Neural cell (in vitro differentiated cells): ENCODE measurements around the gene NPHP4. TPM values are rescaled to one million over a fixed set of nuclear protein-coding genes. Genes with fewer than 3 reads are reported as not detected.

Source experiments
- H2AFZ ChIP-seq: fragments of 200-600, 300-800 bp; sonication (generic), shearing (Covaris generic); 2 replicates; pipeline ENCODE4 v1.6.0; 2014; ENCODE audit warnings: low read depth, mild to moderate bottlenecking, antibody characterized with exemption, low read length, moderate library complexity
- H3F3A ChIP-seq: fragments of 200-600 bp; shearing (Covaris generic); 2 replicates; pipeline ENCODE4 v1.6.1; 2016; ENCODE audit warnings: mild to moderate bottlenecking, moderate library complexity, mixed read lengths, antibody characterized with exemption, low read length; ENCODE audit not compliant: insufficient read depth, poor library complexity, severe bottlenecking
- H3K27ac ChIP-seq: fragments of 200-600, 300-800 bp; sonication (generic), shearing (Covaris generic); 2 replicates; pipeline ENCODE4 v1.5.1; 2014; ENCODE audit warnings: mild to moderate bottlenecking, low read length, moderate library complexity
- H3K27me3 ChIP-seq: fragments of 300-800, 200-600 bp; sonication (generic), shearing (Covaris generic); 2 replicates; pipeline ENCODE4 v1.6.0; 2014; ENCODE audit warnings: mild to moderate bottlenecking, low read depth, low read length, moderate library complexity; ENCODE audit not compliant: insufficient read depth
- H3K36me3 ChIP-seq: fragments of 300-800, 200-600 bp; sonication (generic), shearing (Covaris generic); 2 replicates; pipeline ENCODE4 v1.5.1; 2014; ENCODE audit warnings: mild to moderate bottlenecking, antibody characterized with exemption, low read length, moderate library complexity; ENCODE audit not compliant: insufficient read depth
- H3K4me2 ChIP-seq: fragments of 300-800, 200-600 bp; sonication (generic), shearing (Covaris generic); 2 replicates; pipeline ENCODE4 v1.6.0; 2014; ENCODE audit warnings: mild to moderate bottlenecking, low read length
- H3K4me3 ChIP-seq: fragments of 300-800, 200-600 bp; sonication (generic), shearing (Covaris generic); 2 replicates; pipeline ENCODE4 v1.5.1; 2014; ENCODE audit warnings: mild to moderate bottlenecking, low read length, moderate library complexity
- H3K79me2 ChIP-seq: fragments of 200-600 bp; shearing (Covaris generic); replicated peaks from 2 replicates; pipeline ENCODE4 v1.6.0; 2014; ENCODE audit warnings: mild to moderate bottlenecking, low read length, moderate library complexity; ENCODE audit not compliant: insufficient read depth
- H3K9ac ChIP-seq: fragments of 300-800, 200-600 bp; sonication (generic), shearing (Covaris generic); 2 replicates; pipeline ENCODE4 v1.6.1; 2016; ENCODE audit warnings: mild to moderate bottlenecking, low read length, mixed read lengths
- H3K9me2 ChIP-seq: fragments of 200-600 bp; shearing (Covaris generic); 2 replicates; pipeline ENCODE4 v1.6.1; 2016; ENCODE audit warnings: mild to moderate bottlenecking, low read length, mixed read lengths; ENCODE audit not compliant: insufficient read depth
- H3K9me3 ChIP-seq: fragments of 200-600, 300-800 bp; sonication (generic), shearing (Covaris generic); 2 replicates; pipeline ENCODE4 v1.6.1; 2016; ENCODE audit warnings: mild to moderate bottlenecking, mixed run types, low read length, moderate library complexity, mixed read lengths
- H4K20me1 ChIP-seq: fragments of 200-600 bp; shearing (Covaris generic); 2 replicates; pipeline ENCODE4 v1.6.1; 2016; ENCODE audit warnings: mild to moderate bottlenecking, mixed run types; ENCODE audit not compliant: insufficient read depth
- CTCF ChIP-seq: fragments of 450-650 bp; IDR thresholded peaks from 2 replicates; pipeline ENCODE4 v1.5.1; 2014; ENCODE audit warnings: antibody characterized with exemption, mild to moderate bottlenecking, moderate library complexity; ENCODE audit not compliant: poor library complexity, severe bottlenecking
- EP300 ChIP-seq: fragments of 450-650 bp; conservative IDR thresholded peaks from 2 replicates; pipeline ENCODE4 v1.6.1; 2014; ENCODE audit warnings: antibody characterized with exemption, mild to moderate bottlenecking, moderate library complexity; ENCODE audit not compliant: poor library complexity, severe bottlenecking
- EZH2 ChIP-seq: fragments of 200-600, 300-800 bp; shearing (Covaris generic), sonication (generic); IDR thresholded peaks from 2 replicates; pipeline ENCODE4 v1.6.1; 2014; ENCODE audit warnings: antibody characterized with exemption, low read length, borderline replicate concordance, mild to moderate bottlenecking; ENCODE audit not compliant: insufficient read depth, poor library complexity, severe bottlenecking
- MXI1 ChIP-seq: fragments of 450-650 bp; conservative IDR thresholded peaks from 2 replicates; pipeline ENCODE4 v1.6.1; 2014; ENCODE audit warnings: antibody characterized with exemption, mild to moderate bottlenecking; ENCODE audit not compliant: poor library complexity, severe bottlenecking
- POLR2AphosphoS5 ChIP-seq: IDR thresholded peaks from 2 replicates; pipeline ENCODE4 v1.6.1; 2012
- RAD21 ChIP-seq: fragments of 450-650 bp; conservative IDR thresholded peaks from 2 replicates; pipeline ENCODE4 v1.6.1; 2014; ENCODE audit warnings: antibody characterized with exemption, mild to moderate bottlenecking, moderate library complexity
- REST ChIP-seq: IDR thresholded peaks from 2 replicates; pipeline ENCODE4 v1.6.1; 2012; ENCODE audit warnings: borderline replicate concordance
- SMC3 ChIP-seq: fragments of 450-650 bp; conservative IDR thresholded peaks from 2 replicates; pipeline ENCODE4 v1.6.1; 2014; ENCODE audit warnings: antibody characterized with exemption, mild to moderate bottlenecking, moderate library complexity; ENCODE audit not compliant: poor library complexity
- TAF1 ChIP-seq: IDR thresholded peaks from 2 replicates; pipeline ENCODE4 v1.6.1; 2012; ENCODE audit warnings: low read depth
- polyA plus RNA-seq: library from polyadenylated mRNA; depleted of rRNA; stranded (reverse); fragments of >200 nt; gene quantifications from 2 replicates; pipeline ENCODE4 v1.2.3, GENCODE V29; 2014

The NPHP4 gene
- polyA plus RNA-seq, 1 donor from 2014 or later = 17.1 TPM

DNA sequence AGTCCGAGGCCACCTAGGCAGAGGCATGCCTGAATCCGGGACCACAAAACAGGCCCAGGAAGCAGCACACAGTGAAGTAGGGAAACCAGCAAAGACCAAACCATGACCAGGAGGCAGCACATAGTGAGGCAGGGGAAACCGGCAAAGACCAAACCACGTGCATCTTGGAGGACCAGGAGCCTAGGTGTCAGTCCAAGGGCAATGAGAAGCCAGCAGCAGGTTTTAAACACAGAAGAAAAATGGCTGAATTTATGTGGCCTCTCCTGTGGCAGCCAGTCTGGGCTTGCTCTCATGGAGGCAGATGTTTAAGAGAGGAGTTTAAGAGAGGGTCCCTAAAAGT lies 42.5 kb downstream of the NPHP4 start:
- Histone ChIP-seq H3K79me2 (no peaks in the 10 kb centered on the region), H3F3A (no peaks in the 10 kb centered on the region), H3K4me3 (no peak overlapping the region), H3K36me3 (no peaks in the 10 kb centered on the region), H3K27me3 (no peaks in the 10 kb centered on the region), H3K9ac (no peak overlapping the region), H4K20me1 (no peaks in the 10 kb centered on the region), H3K9me3 (no peaks in the 10 kb centered on the region), H2AFZ (no peak overlapping the region), H3K9me2 (no peaks in the 10 kb centered on the region), H3K4me2 (no peak overlapping the region), H3K27ac (no peak overlapping the region)
- TF ChIP-seq EP300 (no peak), EZH2 (no peak), SMC3 (no peak), RAD21 (no peak), MXI1 (no peak), TAF1 (no peak), CTCF (no peak), POLR2AphosphoS5 (no peak), REST (no peak)

- H3K79me2 ChIP-seq = no peaks in the 10 kb centered on the region
- no peaks in the 10 kb centered on the region for H3K36me3 ChIP-seq
- H4K20me1 ChIP-seq = no peaks in the 10 kb centered on the region
- no peaks in the 10 kb centered on the region for H3F3A ChIP-seq
- no peaks in the 10 kb centered on the region for H3K9me3 ChIP-seq
- H3K4me2 ChIP-seq = no peak overlapping the region
- H3K27me3 ChIP-seq = no peaks in the 10 kb centered on the region
- no peak overlapping the region for H3K4me3 ChIP-seq
- TF ChIP-seq SMC3 (no peak), MXI1 (no peak), RAD21 (no peak), EZH2 (no peak), TAF1 (no peak), EP300 (no peak), POLR2AphosphoS5 (no peak), REST (no peak), CTCF (no peak)
- H3K9ac ChIP-seq = no peak overlapping the region
- H3K9me2 ChIP-seq = no peaks in the 10 kb centered on the region
- no peak overlapping the region for H2AFZ ChIP-seq
- H3K27ac ChIP-seq = no peak overlapping the region
Measured at GRCh38 chr1:5949085-5949760, 43.0 kb downstream of the NPHP4 start.
